Tibial nerve (tissue), 4 donors: ENCODE data around the gene SNAI1.

ENCODE experiments used
- CTCF ChIP-seq, 5 experiments: fragments of 200-600 bp in 3 of 5; fragments of 450-650 bp in 2 of 5; sonication (generic) in 3 of 5; IDR thresholded peaks; one replicate each; pipeline ENCODE4 v1.5.1; 2016 to 2019; ENCODE audit warnings: antibody characterized with exemption in 5 of 5, mild to moderate bottlenecking in 3 of 5, moderate library complexity in 2 of 5
- EP300 ChIP-seq, 2 donors: sonication (generic); formaldehyde crosslinking; IDR thresholded peaks; one replicate each; pipeline ENCODE4 v1.6.1; 2017; ENCODE audit warnings: antibody characterized with exemption in 2 of 2, mild to moderate bottlenecking in 1 of 2
- POLR2A ChIP-seq, 2 donors: fragments of 450-650 bp; IDR thresholded peaks; one replicate each; pipeline ENCODE4 v1.6.1; 2017; ENCODE audit warnings: antibody characterized with exemption in 2 of 2, mild to moderate bottlenecking in 2 of 2, moderate library complexity in 2 of 2

- TF ChIP-seq CTCF (IDR thresholded peaks at IDR 0.05) (no peak), POLR2A (IDR thresholded peaks at IDR 0.05) (no peak), EP300 (IDR thresholded peaks at IDR 0.05) (no peak)
Observed at GRCh38 chr20:50004229-50004628, 21.4 kb downstream of the SNAI1 start.
